Hepatocyte (in vitro differentiated cells): ENCODE results near the gene GPR39.

Experiments
- EZH2 ChIP-seq: fragments of 200-600 bp; sonication (generic); IDR thresholded peaks from 2 replicates; pipeline ENCODE4 v1.6.1; 2016; ENCODE audit warnings: antibody characterized with exemption, mild to moderate bottlenecking, borderline replicate concordance
- EZH2phosphoT487 ChIP-seq: fragments of 200-600 bp; sonication (generic); IDR thresholded peaks from one replicate; pipeline ENCODE4 v1.6.1; 2018; ENCODE audit warnings: antibody characterized with exemption, mild to moderate bottlenecking, low read depth, moderate library complexity; ENCODE audit not compliant: unreplicated experiment, severe bottlenecking

DNA sequence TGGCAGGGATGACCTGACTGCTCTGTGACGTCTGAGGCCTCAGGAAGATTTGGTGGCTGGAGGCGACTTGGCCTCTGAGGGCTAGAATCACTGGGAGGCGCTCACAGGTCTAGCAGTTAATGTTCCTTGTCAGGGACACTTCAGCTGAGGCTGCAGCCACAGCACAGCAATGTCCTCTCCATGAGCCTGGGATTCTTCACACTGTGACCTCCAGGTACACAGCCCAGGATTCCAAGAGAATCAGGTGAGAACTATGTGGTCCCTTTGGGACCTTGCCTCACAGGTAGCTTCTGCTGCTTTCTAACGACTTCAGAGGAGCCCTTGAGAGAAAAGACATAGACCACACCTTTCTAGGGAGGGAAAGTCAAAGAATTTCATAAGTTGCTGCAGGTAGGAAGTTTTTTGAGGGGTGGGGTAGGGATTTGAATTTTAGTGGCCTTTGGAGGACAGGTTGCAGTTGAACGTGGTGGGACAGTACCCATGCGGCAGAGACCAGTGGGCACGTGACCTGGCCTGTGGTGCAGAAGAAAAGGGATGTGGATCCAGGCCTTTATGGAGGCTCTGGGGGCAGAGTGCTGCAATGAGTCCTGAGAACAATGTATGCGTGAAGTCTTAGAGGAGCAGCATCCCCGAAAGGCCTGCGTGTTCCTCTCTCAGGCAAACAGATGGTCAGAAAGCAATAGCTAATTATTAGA, 167.2 kb downstream of the GPR39 start:
- TF ChIP-seq EZH2phosphoT487, result no peak
- TF ChIP-seq EZH2, result no peak
